Gastroesophageal sphincter (tissue), 4 donors: ENCODE measurements around the gene AP1G2. TPM values are rescaled to one million over a fixed set of nuclear protein-coding genes. Genes with fewer than 3 reads are reported as not detected.

Experiments
- ATAC-seq: fragments of 150-250 bp; one replicate; pipeline ENCODE4 v1.9.1; 2016; ENCODE audit warnings: mild to moderate bottlenecking, moderate library complexity
- H3K27ac ChIP-seq, 4 donors: fragments of 200-600 bp; sonication (generic) in 3 of 4; 1 replicate in 3 of 4; 2 replicates in 1 of 4; pipeline ENCODE4 v1.5.1; 2016 to 2019
- H3K27me3 ChIP-seq: fragments of 200-600 bp; sonication (generic); one replicate; pipeline ENCODE4 v1.5.1; 2019
- H3K36me3 ChIP-seq, 2 donors: fragments of 200-600 bp; sonication (generic); one replicate each; pipeline ENCODE4 v1.5.1; 2019; ENCODE audit warnings: control low read depth in 1 of 2
- H3K4me1 ChIP-seq, 3 donors: fragments of 200-600 bp; sonication (generic); 1 replicate in 2 of 3; 2 replicates in 1 of 3; pipeline ENCODE4 v1.5.1; 2016 to 2019; ENCODE audit warnings: control low read depth in 2 of 3
- H3K4me3 ChIP-seq, 2 donors: fragments of 200-600 bp; sonication (generic); one replicate each; pipeline ENCODE4 v1.5.1; 2019; ENCODE audit warnings: mild to moderate bottlenecking in 1 of 2, moderate library complexity in 1 of 2
- H3K9me3 ChIP-seq, 3 donors: fragments of 200-600 bp; sonication (generic); one replicate each; pipeline ENCODE4 v1.5.1; 2017 to 2019; ENCODE audit warnings: control low read depth in 2 of 3
- EP300 ChIP-seq: sonication (generic); formaldehyde crosslinking; IDR thresholded peaks from one replicate; pipeline ENCODE4 v1.6.1; 2017; ENCODE audit warnings: antibody characterized with exemption, mild to moderate bottlenecking
- POLR2A ChIP-seq, 2 donors: fragments of 450-650 bp; IDR thresholded peaks; one replicate each; pipeline ENCODE4 v1.6.1; 2017; ENCODE audit warnings: antibody characterized with exemption in 2 of 2, mild to moderate bottlenecking in 2 of 2, moderate library complexity in 1 of 2
- POLR2AphosphoS5 ChIP-seq: sonication (generic); formaldehyde crosslinking; IDR thresholded peaks from one replicate; pipeline ENCODE4 v1.6.1; 2017; ENCODE audit warnings: antibody characterized with exemption
- WGBS, 2 donors: methylation state at CpG; one replicate each; pipeline ENCODE4 v1.1.5; 2018; ENCODE audit warnings: low coverage in 1 of 2; 5-methylcytosine and 5-hydroxymethylcytosine counted together
- total RNA-seq, 4 donors: library from RNA; depleted of rRNA; stranded (reverse); fragments of >200 nt; gene quantifications; one replicate each; pipeline ENCODE4 v1.1.0, GENCODE V29; 2016
- TF ChIP-seq, protein P1 (sequence below), 4 experiments: fragments of 200-600 bp in 2 of 4; fragments of 450-650 bp in 2 of 4; sonication (generic) in 1 of 4; IDR thresholded peaks; one replicate each; pipeline ENCODE4 v1.5.1; 2017 to 2019; ENCODE audit warnings: antibody characterized with exemption in 4 of 4, mild to moderate bottlenecking in 2 of 4, moderate library complexity in 2 of 4

AP1G2 gene
- total RNA-seq, 4 donors from 2014 or later, result 7.2 to 43.1 (median 21.9) TPM

GRCh38 chr14:23530375-23531055 lies 37.1 kb downstream of the AP1G2 start:
- no peaks in the 10 kb centered on the region for H3K4me1 ChIP-seq
- peaks cover 0 to 35% of the 10 kb centered on the region in 2 donors for H3K36me3 ChIP-seq
- no peaks in the 10 kb centered on the region for H3K27me3 ChIP-seq
- TF ChIP-seq, protein P1, sequence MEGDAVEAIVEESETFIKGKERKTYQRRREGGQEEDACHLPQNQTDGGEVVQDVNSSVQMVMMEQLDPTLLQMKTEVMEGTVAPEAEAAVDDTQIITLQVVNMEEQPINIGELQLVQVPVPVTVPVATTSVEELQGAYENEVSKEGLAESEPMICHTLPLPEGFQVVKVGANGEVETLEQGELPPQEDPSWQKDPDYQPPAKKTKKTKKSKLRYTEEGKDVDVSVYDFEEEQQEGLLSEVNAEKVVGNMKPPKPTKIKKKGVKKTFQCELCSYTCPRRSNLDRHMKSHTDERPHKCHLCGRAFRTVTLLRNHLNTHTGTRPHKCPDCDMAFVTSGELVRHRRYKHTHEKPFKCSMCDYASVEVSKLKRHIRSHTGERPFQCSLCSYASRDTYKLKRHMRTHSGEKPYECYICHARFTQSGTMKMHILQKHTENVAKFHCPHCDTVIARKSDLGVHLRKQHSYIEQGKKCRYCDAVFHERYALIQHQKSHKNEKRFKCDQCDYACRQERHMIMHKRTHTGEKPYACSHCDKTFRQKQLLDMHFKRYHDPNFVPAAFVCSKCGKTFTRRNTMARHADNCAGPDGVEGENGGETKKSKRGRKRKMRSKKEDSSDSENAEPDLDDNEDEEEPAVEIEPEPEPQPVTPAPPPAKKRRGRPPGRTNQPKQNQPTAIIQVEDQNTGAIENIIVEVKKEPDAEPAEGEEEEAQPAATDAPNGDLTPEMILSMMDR (IDR thresholded peaks at IDR 0.05), result no peak
- no peak overlapping the region for H3K4me3 ChIP-seq
- H3K9me3 ChIP-seq, result no peaks in the 10 kb centered on the region
- no peak for ATAC-seq
- no peak overlapping the region for H3K27ac ChIP-seq
- 69 to 71% methylated on average over 8 to 9 of the region's 10 CpGs for WGBS, 2 donors

GRCh38 chr14:23529016-23529415 lies 38.6 kb downstream of the AP1G2 start:
- H3K36me3 ChIP-seq, result peaks cover 0 to 26% of the 10 kb centered on the region in 2 donors
- no peak for TF ChIP-seq EP300
- no peak for TF ChIP-seq POLR2AphosphoS5
- TF ChIP-seq, protein P1 (IDR thresholded peaks at IDR 0.05), result no peak
- TF ChIP-seq POLR2A (IDR thresholded peaks at IDR 0.05), result no peak
- no peak for ATAC-seq
- no peak overlapping the region for H3K27ac ChIP-seq
- H3K4me1 ChIP-seq, result no peaks in the 10 kb centered on the region
- H3K9me3 ChIP-seq, result no peaks in the 10 kb centered on the region
- no peaks in the 10 kb centered on the region for H3K27me3 ChIP-seq
- WGBS, 2 donors, result 82 to 90% methylated on average over 2 to 3 of the region's 3 CpGs
- H3K4me3 ChIP-seq, result no peak overlapping the region

- WGBS, 2 donors, result 100% methylated on average over 1 of the region's 1 CpG; no CpG with 5 or more reads in 1 of the 2 donors
These were observed 39.0 kb downstream of the AP1G2 start for GRCh38 chr14:23528555-23528954.

GRCh38 chr14:23525611-23526010 lies 42.0 kb downstream of the AP1G2 start:
- no peaks in the 10 kb centered on the region for H3K27me3 ChIP-seq
- no peaks in the 10 kb centered on the region for H3K4me1 ChIP-seq
- peaks cover 0 to 15% of the 10 kb centered on the region in 2 donors for H3K36me3 ChIP-seq
- 20 to 100% methylated on average over 1 of the region's 8 CpGs for whole genome bisulfite sequencing, 2 donors
- no peaks in the 10 kb centered on the region for H3K9me3 ChIP-seq
- no peak overlapping the region for H3K27ac ChIP-seq
- no peak for TF ChIP-seq POLR2A (IDR thresholded peaks at IDR 0.05)
- TF ChIP-seq, protein P1 (IDR thresholded peaks at IDR 0.05), result no peak
- TF ChIP-seq EP300, result no peak
- no peak for TF ChIP-seq POLR2AphosphoS5
- H3K4me3 ChIP-seq, result no peak overlapping the region
- no peak for ATAC-seq

More at GRCh38 chr14:23528555-23528954, 39.0 kb downstream of the AP1G2 start:
- H3K27ac ChIP-seq, result no peak overlapping the region
- TF ChIP-seq, protein P1 (IDR thresholded peaks at IDR 0.05), result no peak
- no peak for TF ChIP-seq EP300
- no peak for TF ChIP-seq POLR2A (IDR thresholded peaks at IDR 0.05)
- no peak for TF ChIP-seq POLR2AphosphoS5
- H3K9me3 ChIP-seq, result no peaks in the 10 kb centered on the region
- no peak for ATAC-seq
- H3K4me1 ChIP-seq, result no peaks in the 10 kb centered on the region
- H3K27me3 ChIP-seq, result no peaks in the 10 kb centered on the region
- peaks cover 0 to 21% of the 10 kb centered on the region in 2 donors for H3K36me3 ChIP-seq
- no peak overlapping the region for H3K4me3 ChIP-seq

DNA sequence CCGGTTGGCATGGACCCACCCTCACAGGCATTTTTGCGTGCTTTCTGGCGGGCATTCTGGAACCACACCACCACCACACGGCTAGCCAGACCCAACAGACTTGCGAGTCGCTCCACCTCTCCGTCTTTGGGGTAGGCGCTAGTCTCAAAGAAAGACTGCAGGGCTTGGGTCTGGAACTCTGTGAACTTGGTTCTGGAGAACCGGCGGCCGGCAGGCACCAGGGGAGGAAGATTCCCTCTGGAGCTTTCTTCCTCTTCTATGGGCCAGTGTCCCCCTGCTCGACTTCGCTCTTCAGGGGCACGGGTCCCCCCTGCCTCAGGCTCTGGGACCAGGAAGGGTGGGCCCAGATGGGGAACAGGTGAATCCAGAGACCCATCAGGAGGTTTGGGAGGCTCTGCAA lies 42.6 kb downstream of the AP1G2 start:
- Histone ChIP-seq H3K36me3 (peaks cover 0 to 15% of the 10 kb centered on the region in 2 donors), H3K4me1 (no peaks in the 10 kb centered on the region), H3K9me3 (no peaks in the 10 kb centered on the region), H3K4me3 (no peak overlapping the region), H3K27me3 (no peaks in the 10 kb centered on the region), H3K27ac (no peak overlapping the region)
- no peak for ATAC-seq
- TF ChIP-seq POLR2AphosphoS5 (no peak), POLR2A (IDR thresholded peaks at IDR 0.05) (no peak), EP300 (no peak)
- TF ChIP-seq, protein P1 (IDR thresholded peaks at IDR 0.05), result no peak
- 93% methylated on average over 4 of the region's 14 CpGs; no CpG with 5 or more reads in 1 of the 2 donors for WGBS, 2 donors
